SIG-M5 treated with dmso at 0.1 percent for 504 hours (cell line): ENCODE data around the gene PSG6.
"Not testable (repeated sequence)": the region's sequence is repeated elsewhere in the genome, so short reads cannot be mapped to it uniquely, and the experiment has no call there.

Experiments used
- DNase-seq: peaks from one replicate; lab custom pipeline; 2025; ENCODE audit not compliant: unreplicated experiment; lab: John Stamatoyannopoulos, UW

The PSG6 gene

DNA sequence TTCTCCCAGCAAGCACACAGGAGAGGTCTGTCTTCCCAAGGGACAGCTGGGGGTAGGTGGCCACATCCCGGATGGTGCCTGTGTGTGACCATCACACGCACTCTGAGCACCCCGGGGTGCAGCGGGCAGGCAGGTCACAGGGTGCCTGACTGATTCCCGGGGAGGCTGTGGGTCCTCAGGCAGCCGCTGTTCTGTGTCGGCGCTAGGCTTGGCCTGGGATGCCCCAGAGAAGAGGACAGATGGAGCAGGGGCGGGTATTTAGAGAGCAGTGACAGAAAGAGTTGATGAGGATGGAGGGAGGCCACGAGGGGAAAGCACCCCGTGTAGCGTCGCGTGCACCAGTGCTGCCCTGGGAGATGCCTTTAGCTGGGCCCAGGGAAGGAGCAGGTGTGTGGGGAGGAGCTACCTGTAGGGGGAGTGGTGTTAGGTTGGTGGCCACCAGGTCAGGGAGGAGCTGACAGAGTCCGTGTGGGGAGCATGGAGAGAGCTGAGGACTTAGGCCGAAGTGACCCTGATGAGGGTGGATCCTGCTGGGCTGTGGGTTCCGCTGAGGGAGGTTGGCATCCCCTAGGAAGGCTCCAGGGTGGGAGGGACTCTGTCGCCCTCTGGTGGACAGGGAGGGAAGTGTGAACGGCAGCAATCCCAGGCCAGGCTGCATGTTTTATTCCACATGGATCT, 60.7 kb downstream of the PSG6 start:
- not testable (repeated sequence) for DNase-seq

DNA sequence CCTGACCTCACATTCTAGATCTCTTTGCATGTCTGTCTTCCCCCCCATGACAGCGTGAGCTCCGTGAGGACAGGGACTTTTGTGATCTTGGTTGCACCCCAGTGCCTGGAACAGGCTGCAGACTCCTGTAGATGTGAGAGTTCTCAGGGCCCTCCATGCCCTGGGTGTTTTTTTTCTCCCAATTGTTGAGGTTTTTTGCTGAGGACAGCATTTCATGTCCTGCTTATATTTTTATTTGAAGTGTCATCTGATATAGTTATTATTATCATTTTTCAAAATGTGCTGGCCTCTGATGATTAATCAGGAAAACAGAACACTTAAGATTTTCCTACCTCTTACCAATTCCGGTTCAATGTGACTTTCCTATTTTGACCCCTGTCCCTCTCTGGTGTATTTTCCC, 62.9 kb downstream of the PSG6 start:
- DNase-seq = not testable (repeated sequence)

DNA sequence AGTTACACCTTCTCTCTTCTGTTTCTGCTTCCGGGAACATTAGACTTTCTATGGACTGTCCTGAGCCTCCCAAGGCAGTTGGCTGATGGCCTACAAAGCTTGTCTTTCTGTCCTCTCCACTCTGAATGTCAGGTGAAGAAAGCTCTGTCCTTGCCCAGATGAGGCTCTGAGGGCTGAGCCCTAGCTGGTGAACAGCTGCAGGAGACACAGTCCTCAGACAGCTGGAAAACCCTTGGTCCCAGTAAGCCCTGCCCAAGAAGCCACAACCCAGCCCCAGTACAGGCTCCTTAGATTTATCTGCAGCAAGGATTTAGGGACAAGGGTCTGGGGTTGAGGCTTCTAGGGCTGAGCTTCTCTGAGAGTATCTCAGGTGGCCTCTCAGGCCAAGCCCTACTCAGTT, 64.5 kb downstream of the PSG6 start:
- DNase-seq = not testable (repeated sequence)

DNA sequence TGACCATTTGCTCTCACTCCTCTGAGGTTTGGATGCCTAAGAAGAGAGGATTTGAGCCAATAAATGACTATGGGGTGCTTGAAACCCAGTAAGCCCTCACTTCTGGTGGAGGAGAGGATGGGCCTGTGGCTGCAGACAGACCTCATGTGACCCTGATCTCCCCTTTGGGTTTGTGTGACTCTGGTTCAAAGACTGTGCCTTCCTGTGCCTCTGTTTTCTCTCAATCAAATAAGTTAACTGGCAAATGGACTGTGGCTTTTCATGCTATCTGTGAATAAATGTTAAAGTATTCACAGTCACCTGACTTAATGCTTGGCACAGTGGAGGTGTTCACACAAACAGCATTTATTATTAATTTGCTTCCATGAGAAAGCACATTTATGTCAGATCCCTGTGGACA, 64.9 kb downstream of the PSG6 start:
- DNase-seq = not testable (repeated sequence)
